ENCODE measurements around the gene MARVELD1. TPM values are rescaled to one million over a fixed set of nuclear protein-coding genes. Genes with fewer than 3 reads are reported as not detected.

The MARVELD1 gene
- total and polyA plus RNA-seq, 8 donors: 5.7 to 21.0 (median 10.9) TPM

DNA sequence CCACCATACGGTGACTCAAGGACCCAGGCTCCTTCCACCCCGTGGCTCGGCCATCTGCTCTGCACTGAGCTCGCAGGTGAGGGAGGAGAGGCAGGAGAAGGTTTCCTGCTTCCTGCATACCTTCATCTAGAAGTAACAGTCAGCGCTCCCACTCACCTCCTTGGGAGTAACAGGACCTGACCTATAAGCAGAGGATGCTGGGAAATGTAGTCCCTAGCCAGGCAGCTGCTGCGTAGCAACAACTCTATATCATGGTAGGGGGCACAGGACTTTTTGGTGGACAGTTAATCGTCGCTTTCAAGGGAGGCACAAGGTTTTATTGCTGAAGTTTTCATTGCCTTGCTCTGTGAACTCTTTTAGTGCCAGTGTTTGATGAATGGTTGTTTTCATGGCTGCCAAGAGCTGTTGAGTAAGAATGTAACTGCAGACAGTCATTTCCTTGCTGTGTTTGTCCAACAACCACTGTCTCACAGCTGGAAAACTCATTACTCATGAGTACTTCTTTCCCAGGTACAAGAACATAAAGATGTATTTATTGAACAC lies 13.2 kb downstream of the MARVELD1 start:
- Histone ChIP-seq H3K27ac (peak overlapping the region in 2 of 5 donors; percentile 61 to 65), H3K36me3 (no peaks in the 10 kb centered on the region), H3K4me3 (peak overlapping the region in 1 of 4 donors; percentile 12), H3K27me3 (no peaks in the 10 kb centered on the region), H3K4me1 (peaks cover 0 to 20% (median 7%) of the 10 kb centered on the region in 4 donors), H3K9me3 (no peaks in the 10 kb centered on the region)
- WGBS, 5 donors: 31 to 54% (median 41%) methylated on average over 8 of the region's 8 CpGs
- DNase-seq: peak in 1 of 2 donors; percentile 66
- intact Hi-C loops (cut with DNase I; ENCODE audit: low total_unique reads): no loop called here
- TF ChIP-seq POLR2A (IDR thresholded peaks at IDR 0.05) (no peak), POLR2AphosphoS5 (IDR thresholded peaks at IDR 0.05) (peak in 2 of 3 donors; percentile 20 to 55)

DNA sequence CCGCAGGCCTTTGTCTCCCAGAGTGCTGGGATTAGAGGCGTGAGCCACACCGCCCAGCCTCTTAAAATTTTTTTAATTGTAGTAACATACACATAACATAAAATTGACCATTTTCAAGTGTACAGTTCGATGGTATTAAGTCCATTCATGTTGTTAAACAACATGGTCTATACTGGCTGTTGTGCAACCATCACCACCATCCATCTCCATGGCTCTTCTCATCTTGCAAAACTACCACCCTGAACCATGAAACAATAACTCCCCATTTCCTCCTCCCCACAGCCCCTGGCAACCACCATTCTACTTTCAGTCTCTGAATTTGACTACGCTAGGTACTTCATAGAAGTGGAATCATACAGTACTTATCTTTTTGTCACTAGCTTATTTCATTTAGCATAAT lies 15.5 kb downstream of the MARVELD1 start:
- 88 to 91% (median 91%) methylated on average over 5 of the region's 5 CpGs for WGBS, 5 donors
- DNase-seq: no peak
- Histone ChIP-seq H3K4me3 (no peak overlapping the region), H3K9me3 (no peaks in the 10 kb centered on the region), H3K36me3 (no peaks in the 10 kb centered on the region), H3K27ac (no peak overlapping the region), H3K4me1 (peaks cover 0 to 17% (median 8%) of the 10 kb centered on the region in 4 donors), H3K27me3 (no peaks in the 10 kb centered on the region)
- TF ChIP-seq, protein P1, sequence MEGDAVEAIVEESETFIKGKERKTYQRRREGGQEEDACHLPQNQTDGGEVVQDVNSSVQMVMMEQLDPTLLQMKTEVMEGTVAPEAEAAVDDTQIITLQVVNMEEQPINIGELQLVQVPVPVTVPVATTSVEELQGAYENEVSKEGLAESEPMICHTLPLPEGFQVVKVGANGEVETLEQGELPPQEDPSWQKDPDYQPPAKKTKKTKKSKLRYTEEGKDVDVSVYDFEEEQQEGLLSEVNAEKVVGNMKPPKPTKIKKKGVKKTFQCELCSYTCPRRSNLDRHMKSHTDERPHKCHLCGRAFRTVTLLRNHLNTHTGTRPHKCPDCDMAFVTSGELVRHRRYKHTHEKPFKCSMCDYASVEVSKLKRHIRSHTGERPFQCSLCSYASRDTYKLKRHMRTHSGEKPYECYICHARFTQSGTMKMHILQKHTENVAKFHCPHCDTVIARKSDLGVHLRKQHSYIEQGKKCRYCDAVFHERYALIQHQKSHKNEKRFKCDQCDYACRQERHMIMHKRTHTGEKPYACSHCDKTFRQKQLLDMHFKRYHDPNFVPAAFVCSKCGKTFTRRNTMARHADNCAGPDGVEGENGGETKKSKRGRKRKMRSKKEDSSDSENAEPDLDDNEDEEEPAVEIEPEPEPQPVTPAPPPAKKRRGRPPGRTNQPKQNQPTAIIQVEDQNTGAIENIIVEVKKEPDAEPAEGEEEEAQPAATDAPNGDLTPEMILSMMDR (IDR thresholded peaks at IDR 0.05): no peak
- TF ChIP-seq EP300 (IDR thresholded peaks at IDR 0.05) (no peak), POLR2A (IDR thresholded peaks at IDR 0.05) (no peak)
- intact Hi-C loops (cut with DNase I; ENCODE audit: low total_unique reads): no loop called here

DNA sequence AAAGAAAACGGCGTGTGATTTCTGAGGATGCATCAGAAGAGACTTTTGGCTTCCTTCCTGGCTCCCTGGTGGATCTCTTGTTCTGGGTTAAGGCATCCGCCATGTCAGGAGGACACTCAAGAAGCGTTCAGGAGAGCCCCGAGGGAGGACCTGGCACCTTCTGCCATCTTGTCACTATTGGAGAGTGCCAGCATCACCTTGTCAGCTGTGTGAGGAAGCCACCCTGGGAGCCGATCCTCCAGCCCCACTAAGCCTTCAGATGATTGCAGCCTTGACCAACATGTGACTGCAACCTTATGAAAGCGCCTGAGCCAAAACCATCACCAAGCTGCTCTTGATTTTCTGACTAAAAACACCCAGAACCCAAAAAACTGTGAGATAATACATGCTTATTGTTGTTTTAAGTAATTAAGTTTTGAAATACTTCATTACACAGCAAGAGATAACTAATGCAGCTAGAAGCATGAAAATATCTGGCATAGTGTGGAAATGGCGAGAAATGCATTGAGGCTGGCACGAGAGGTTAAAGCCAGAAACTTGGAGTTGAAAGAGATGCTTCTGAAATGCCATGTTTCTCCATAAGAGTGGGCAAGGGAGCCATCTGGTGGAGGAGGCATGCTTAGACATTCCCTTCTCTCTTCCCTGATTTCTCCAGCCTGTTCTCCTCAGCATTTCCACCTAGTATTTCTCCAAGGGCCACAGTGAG lies 18.0 kb downstream of the MARVELD1 start:
- H3K4me3 ChIP-seq: no peak overlapping the region
- H3K9me3 ChIP-seq: no peaks in the 10 kb centered on the region
- no peak overlapping the region for H3K27ac ChIP-seq
- no peaks in the 10 kb centered on the region for H3K27me3 ChIP-seq
- 64 to 69% (median 68%) methylated on average over 9 of the region's 9 CpGs for WGBS, 5 donors
- DNase-seq: peak; percentile 74 to 90
- TF ChIP-seq EP300 (IDR thresholded peaks at IDR 0.05) (no peak), POLR2A (IDR thresholded peaks at IDR 0.05) (no peak), POLR2AphosphoS5 (IDR thresholded peaks at IDR 0.05) (peak in 2 of 3 donors; percentile 30 to 70)
- TF ChIP-seq, protein P1 (IDR thresholded peaks at IDR 0.05): peak in 5 of 7 experiments; percentile 70 to 93 (median 79)
- peaks cover 0 to 15% (median 5%) of the 10 kb centered on the region in 4 donors for H3K4me1 ChIP-seq
- intact Hi-C loops (cut with DNase I; ENCODE audit: low total_unique reads): loop anchor here (5.0 kb wide), 1 partner anchor 54 kb away; no protein-coding TSS in a partner anchor
- H3K36me3 ChIP-seq: no peaks in the 10 kb centered on the region

DNA sequence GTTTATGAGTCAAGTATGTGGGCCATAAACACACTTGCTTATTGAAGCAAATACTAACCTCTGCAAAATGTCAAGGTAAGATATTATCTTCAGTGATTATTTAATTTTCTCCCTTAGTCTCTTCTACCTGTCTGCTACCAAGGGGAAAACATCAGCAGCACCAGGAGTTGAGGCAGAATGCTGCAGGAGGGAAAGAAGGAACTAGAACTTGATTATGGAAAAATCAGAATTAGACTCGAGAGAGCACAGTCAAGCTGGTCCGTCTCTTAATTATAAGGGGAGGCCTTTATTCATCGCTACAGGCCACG lies 18.5 kb downstream of the MARVELD1 start:
- Histone ChIP-seq H3K4me1 (peaks cover 0 to 14% (median 4%) of the 10 kb centered on the region in 4 donors), H3K27me3 (no peaks in the 10 kb centered on the region), H3K36me3 (no peaks in the 10 kb centered on the region), H3K9me3 (no peaks in the 10 kb centered on the region), H3K27ac (no peak overlapping the region), H3K4me3 (no peak overlapping the region)
- no peak for TF ChIP-seq EP300 (IDR thresholded peaks at IDR 0.05)
- no peak for TF ChIP-seq POLR2AphosphoS5 (IDR thresholded peaks at IDR 0.05)
- intact Hi-C loops (cut with DNase I; ENCODE audit: low total_unique reads): loop anchor here (5.0 kb wide), 1 partner anchor 55 kb away; no protein-coding TSS in a partner anchor
- no peak for DNase-seq
- WGBS, 5 donors: 65 to 81% (median 73%) methylated on average over 4 of the region's 4 CpGs

DNA sequence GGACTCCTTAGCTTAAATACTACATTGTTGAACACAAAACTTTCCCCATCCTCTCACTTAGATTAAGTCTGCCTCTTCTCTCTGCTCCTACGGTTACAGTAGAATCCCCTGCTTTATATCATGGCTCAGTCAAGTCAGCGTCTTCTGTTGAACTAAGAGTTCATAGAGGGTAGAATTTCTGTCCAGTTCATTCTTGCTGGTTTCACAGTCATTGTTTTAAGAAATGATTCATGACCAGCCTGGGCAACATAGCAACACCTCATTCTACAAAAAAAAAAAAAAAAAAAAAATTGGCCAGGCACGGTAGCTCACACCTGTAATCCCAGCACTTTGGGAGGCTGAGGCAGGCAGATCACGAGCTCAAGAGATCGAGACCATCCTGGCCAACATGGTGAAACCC lies 19.7 kb downstream of the MARVELD1 start:
- H3K27ac ChIP-seq: no peak overlapping the region
- H3K4me1 ChIP-seq: peaks cover 6 to 17% (median 11%) of the 10 kb centered on the region in 4 donors
- TF ChIP-seq, protein P1 (IDR thresholded peaks at IDR 0.05): no peak
- TF ChIP-seq POLR2A (IDR thresholded peaks at IDR 0.05): no peak
- TF ChIP-seq EP300 (IDR thresholded peaks at IDR 0.05): no peak
- no peak for TF ChIP-seq POLR2AphosphoS5 (IDR thresholded peaks at IDR 0.05)
- H3K4me3 ChIP-seq: no peak overlapping the region
- WGBS, 5 donors: 75 to 82% (median 77%) methylated on average over 5 of the region's 5 CpGs
- no peak for DNase-seq
- H3K9me3 ChIP-seq: no peaks in the 10 kb centered on the region
- no peaks in the 10 kb centered on the region for H3K36me3 ChIP-seq
- intact Hi-C loops (cut with DNase I; ENCODE audit: low total_unique reads): loop anchor here (5.0 kb wide), 1 partner anchor 56 kb away; no protein-coding TSS in a partner anchor
- H3K27me3 ChIP-seq: no peaks in the 10 kb centered on the region

Data from stomach (tissue), 9 donors.